AG09319 (cell line): ENCODE results near the gene PLA2G4B.

ENCODE experiments used
- DNase-seq: peaks from one replicate; pipeline ENCODE4 v3.0.0-alpha.2; 2010; ENCODE audit warnings: low read depth; ENCODE audit errors: extremely low read depth
- CTCF ChIP-seq: IDR thresholded peaks from 2 replicates; pipeline ENCODE4 v1.5.1; 2011; ENCODE audit warnings: low read depth, mild to moderate bottlenecking, inconsistent platforms, low read length, moderate library complexity

The PLA2G4B gene

GRCh38 chr15:41801185-41801584 is 37.5 kb upstream of the PLA2G4B start:
- DNase-seq = no peak
- no peak for TF ChIP-seq CTCF

- DNase-seq = no peak
- no peak for TF ChIP-seq CTCF
Observed at GRCh38 chr15:41801850-41802455, 36.7 kb upstream of the PLA2G4B start.

- TF ChIP-seq CTCF = no peak
- no peak for DNase-seq
Observed at GRCh38 chr15:41804361-41804760, 34.3 kb upstream of the PLA2G4B start.

- TF ChIP-seq CTCF = no peak
- DNase-seq = no peak
Observed at GRCh38 chr15:41804916-41805666, 33.6 kb upstream of the PLA2G4B start.

GRCh38 chr15:41805711-41806110 is 32.9 kb upstream of the PLA2G4B start:
- DNase-seq = no peak

GRCh38 chr15:41806291-41807181 is 32.1 kb upstream of the PLA2G4B start:
- no peak for TF ChIP-seq CTCF
- no peak for DNase-seq

More at GRCh38 chr15:41805711-41806110, 32.9 kb upstream of the PLA2G4B start:
- TF ChIP-seq CTCF = no peak

- no peak for DNase-seq
- no peak for TF ChIP-seq CTCF
Observed at GRCh38 chr15:41809121-41809520, 29.5 kb upstream of the PLA2G4B start.
